IPS-18c (cell line): ENCODE measurements around the gene RNASE4.
"Not testable (repeated sequence)": the region's sequence is repeated elsewhere in the genome, so short reads cannot be mapped to it uniquely, and the experiment has no call there.

Source experiments
- H3K4me3 ChIP-seq: 2 replicates; pipeline ENCODE4 v1.7.0; 2013; ENCODE audit warnings: low read depth, mild to moderate bottlenecking, low read length, moderate library complexity; ENCODE audit not compliant: insufficient read depth
- H3K9me3 ChIP-seq: one replicate; pipeline ENCODE4 v1.6.1; 2013; ENCODE audit warnings: mild to moderate bottlenecking, low read length, moderate library complexity; ENCODE audit not compliant: control insufficient read depth, insufficient read depth

Gene RNASE4

GRCh38 chr14:20719777-20720176 is 35.4 kb downstream of the RNASE4 start:
- Histone ChIP-seq H3K9me3 (no peaks in the 10 kb centered on the region), H3K4me3 (no peak overlapping the region)

GRCh38 chr14:20720741-20721140 is 36.4 kb downstream of the RNASE4 start:
- H3K9me3 ChIP-seq, result no peaks in the 10 kb centered on the region
- H3K4me3 ChIP-seq, result no peak overlapping the region

GRCh38 chr14:20722016-20722415 is 37.7 kb downstream of the RNASE4 start:
- Histone ChIP-seq H3K4me3 (no peak overlapping the region), H3K9me3 (no peaks in the 10 kb centered on the region)

GRCh38 chr14:20723488-20723887 is 39.1 kb downstream of the RNASE4 start:
- Histone ChIP-seq H3K4me3 (no peak overlapping the region), H3K9me3 (no peaks in the 10 kb centered on the region)

- H3K4me3 ChIP-seq, H3K9me3 ChIP-seq: not testable (repeated sequence)
These were observed 41.8 kb downstream of the RNASE4 start for GRCh38 chr14:20726121-20726520.

GRCh38 chr14:20726531-20726930 is 42.2 kb downstream of the RNASE4 start:
- no peaks in the 10 kb centered on the region for H3K9me3 ChIP-seq
- H3K4me3 ChIP-seq, result no peak overlapping the region

GRCh38 chr14:20730891-20731290 is 46.5 kb downstream of the RNASE4 start:
- Histone ChIP-seq H3K4me3 (no peak overlapping the region), H3K9me3 (no peaks in the 10 kb centered on the region)

- no peak overlapping the region for H3K4me3 ChIP-seq
- no peaks in the 10 kb centered on the region for H3K9me3 ChIP-seq
These were observed 48.1 kb downstream of the RNASE4 start for GRCh38 chr14:20732477-20732876.

- H3K4me3 ChIP-seq, result no peak overlapping the region
- no peaks in the 10 kb centered on the region for H3K9me3 ChIP-seq
These were observed 48.7 kb downstream of the RNASE4 start for GRCh38 chr14:20732979-20733635.

- Histone ChIP-seq H3K9me3 (no peaks in the 10 kb centered on the region), H3K4me3 (no peak overlapping the region)
These were observed 49.5 kb downstream of the RNASE4 start for GRCh38 chr14:20733684-20734429.

- Histone ChIP-seq H3K4me3 (no peak overlapping the region), H3K9me3 (no peaks in the 10 kb centered on the region)
These were observed 50.1 kb downstream of the RNASE4 start for GRCh38 chr14:20734430-20734806.

- H3K9me3 ChIP-seq, H3K4me3 ChIP-seq: not testable (repeated sequence)
These were observed 53.9 kb downstream of the RNASE4 start for GRCh38 chr14:20738292-20738691.

- Histone ChIP-seq H3K4me3 (no peak overlapping the region), H3K9me3 (no peaks in the 10 kb centered on the region)
These were observed 57.8 kb downstream of the RNASE4 start for GRCh38 chr14:20742132-20742531.

GRCh38 chr14:20743556-20743955 is 59.2 kb downstream of the RNASE4 start:
- H3K9me3 ChIP-seq, result no peaks in the 10 kb centered on the region

GRCh38 chr14:20745571-20746358 is 61.4 kb downstream of the RNASE4 start, which contains the start of gene EDDM3A:
TSS of gene EDDM3A (plus strand) at chr14:20745887. CDS start at chr14:20747581, 1,694 bp downstream.
- no peak within 1 kb of the TSS for H3K4me3 ChIP-seq
- H3K9me3 ChIP-seq, result no peaks in the 10 kb centered on the region

More at GRCh38 chr14:20743556-20743955, 59.2 kb downstream of the RNASE4 start:
- H3K4me3 ChIP-seq, result no peak overlapping the region

GRCh38 chr14:20746566-20746965 is 62.2 kb downstream of the RNASE4 start:
- H3K9me3 ChIP-seq, result no peaks in the 10 kb centered on the region
- H3K4me3 ChIP-seq, result no peak overlapping the region

GRCh38 chr14:20748439-20748838 is 64.1 kb downstream of the RNASE4 start:
- Histone ChIP-seq H3K4me3 (no peak overlapping the region), H3K9me3 (peaks cover 5% of the 10 kb centered on the region)

GRCh38 chr14:20750194-20750593 is 65.8 kb downstream of the RNASE4 start:
- Histone ChIP-seq H3K4me3 (no peak overlapping the region), H3K9me3 (peaks cover 5% of the 10 kb centered on the region)
